Measurements from ENCODE around the gene TMEM259.
A peak's percentile ranks its signal among the peaks of the same experiment; 100 is the strongest.

The TMEM259 gene

GRCh38 chr19:1055028-1055425 is 34.1 kb upstream of the TMEM259 start:
- DNase-seq (ENCODE audit: low read depth) = no peak

DNA sequence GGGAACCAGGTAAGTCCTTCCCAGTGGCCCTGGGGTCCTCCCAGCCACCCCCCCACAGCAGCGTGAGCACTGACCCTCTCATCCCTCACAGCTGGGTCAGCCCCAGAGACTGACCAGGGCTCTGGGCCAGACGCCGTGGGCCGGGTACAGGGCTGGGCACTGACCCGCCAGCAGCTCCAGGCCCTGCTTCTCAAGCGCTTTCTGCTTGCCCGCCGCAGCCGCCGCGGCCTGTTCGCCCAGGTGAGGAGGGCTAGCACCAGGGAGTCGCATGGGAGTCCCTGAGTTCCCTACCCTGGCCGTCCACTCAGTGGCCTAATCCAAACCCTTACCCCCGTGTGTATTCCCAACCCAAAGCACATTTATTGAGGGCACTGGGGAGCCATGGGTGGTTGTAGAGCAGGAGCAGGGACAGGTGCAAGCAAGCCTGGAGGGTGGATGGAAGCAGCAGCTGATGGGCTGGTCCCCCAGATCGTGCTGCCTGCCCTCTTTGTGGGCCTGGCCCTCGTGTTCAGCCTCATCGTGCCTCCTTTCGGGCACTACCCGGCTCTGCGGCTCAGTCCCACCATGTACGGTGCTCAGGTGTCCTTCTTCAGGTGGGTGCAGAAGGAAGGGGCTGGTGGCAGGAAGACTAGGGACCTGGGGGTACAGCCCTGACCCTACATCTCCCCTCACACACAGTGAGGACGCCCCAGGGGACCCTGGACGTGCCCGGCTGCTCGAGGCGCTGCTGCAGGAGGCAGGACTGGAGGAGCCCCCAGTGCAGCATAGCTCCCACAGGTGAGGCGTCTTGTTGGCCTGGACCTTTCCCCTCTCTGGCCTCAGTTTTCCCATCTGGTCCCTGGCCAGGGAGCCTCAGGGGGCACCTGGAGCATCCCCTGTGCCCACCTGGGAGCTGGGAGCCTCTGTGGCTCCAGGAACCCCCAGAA is 33.4 kb upstream of the TMEM259 start:
- DNase-seq (ENCODE audit: low read depth) = no peak

- DNase-seq (ENCODE audit: low read depth) = no peak
Observed at GRCh38 chr19:1053176-1054101, 32.5 kb upstream of the TMEM259 start.

DNA sequence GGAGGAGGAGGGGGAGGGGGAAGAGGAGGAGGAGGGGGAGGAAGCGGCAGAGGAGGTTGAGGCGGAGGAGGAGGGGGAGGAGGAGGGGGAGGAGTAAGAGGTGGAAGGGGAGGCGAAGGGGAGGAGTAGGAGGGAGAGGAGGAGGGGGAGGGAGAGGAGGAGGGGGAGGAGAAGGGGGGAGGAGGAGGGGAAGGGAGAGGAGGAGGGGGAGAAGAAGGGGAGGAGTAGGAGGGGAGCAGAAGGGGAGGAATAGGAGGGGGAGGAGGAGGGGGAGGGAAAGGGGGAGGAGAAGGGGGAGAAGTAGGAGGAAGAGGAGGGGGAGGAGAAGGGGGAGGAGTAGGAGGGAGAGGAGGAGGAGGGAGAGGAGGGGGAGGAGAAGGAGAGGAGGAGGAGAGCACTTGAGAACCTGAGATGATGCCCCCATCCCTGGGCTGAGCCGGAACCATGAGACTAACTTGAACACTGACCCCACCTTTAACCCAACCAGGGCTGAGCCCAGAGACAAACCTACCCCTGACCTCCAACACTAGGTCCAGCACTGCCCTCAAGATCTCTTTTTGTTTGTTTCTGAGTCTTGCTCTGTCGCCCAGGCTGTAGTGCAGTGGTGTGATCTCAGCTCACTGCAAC is 31.5 kb upstream of the TMEM259 start:
- DNase-seq (ENCODE audit: low read depth) = no peak

DNA sequence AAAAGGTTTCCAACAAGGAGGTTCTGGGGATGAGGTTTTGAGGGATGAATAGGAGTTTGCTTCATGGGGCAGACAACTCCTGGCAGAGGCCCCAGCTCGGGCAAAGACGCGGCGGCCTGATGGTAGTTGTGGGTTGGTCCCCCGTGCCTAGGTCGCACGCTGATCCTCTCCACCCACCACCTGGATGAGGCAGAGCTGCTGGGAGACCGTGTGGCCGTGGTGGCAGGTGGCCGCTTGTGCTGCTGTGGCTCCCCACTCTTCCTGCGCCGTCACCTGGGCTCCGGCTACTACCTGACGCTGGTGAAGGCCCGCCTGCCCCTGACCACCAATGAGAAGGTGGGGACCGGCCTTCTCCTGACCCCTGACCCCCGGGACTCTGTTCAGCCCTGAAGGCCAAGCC is 30.9 kb upstream of the TMEM259 start:
- DNase-seq (ENCODE audit: low read depth) = no peak

DNA sequence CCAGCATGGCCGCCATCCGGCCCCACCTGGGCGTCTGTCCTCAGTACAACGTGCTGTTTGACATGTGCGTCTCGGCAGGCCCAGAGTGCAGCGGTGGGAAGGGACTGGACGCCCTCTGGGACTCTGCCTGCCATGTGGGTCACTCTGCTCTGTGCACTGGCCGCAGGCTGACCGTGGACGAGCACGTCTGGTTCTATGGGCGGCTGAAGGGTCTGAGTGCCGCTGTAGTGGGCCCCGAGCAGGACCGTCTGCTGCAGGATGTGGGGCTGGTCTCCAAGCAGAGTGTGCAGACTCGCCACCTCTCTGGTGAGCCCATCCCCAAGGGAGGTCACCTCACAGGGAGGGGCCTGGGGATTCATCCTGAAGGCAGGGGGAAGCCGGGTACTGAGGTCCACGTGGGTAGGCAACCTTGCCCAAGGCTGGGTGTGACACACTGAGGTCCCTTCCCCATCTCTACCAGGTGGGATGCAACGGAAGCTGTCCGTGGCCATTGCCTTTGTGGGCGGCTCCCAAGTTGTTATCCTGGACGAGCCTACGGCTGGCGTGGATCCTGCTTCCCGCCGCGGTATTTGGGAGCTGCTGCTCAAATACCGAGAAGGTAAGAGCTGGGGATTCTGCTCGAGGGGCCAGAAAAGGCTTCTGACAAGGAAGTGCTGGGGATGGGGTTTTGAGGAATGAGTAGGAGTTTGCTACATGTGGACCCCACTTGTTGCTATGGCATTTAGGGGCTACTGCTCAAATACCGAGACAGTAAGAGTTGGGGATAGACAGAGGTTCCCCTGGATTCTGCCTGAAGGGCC is 30.3 kb upstream of the TMEM259 start:
- DNase-seq (ENCODE audit: low read depth) = no peak

- DNase-seq (ENCODE audit: low read depth) = no peak
Observed at GRCh38 chr19:1049800-1050199, 28.9 kb upstream of the TMEM259 start.

- no peak for DNase-seq (ENCODE audit: low read depth)
Observed at GRCh38 chr19:1049106-1049505, 28.2 kb upstream of the TMEM259 start.

DNA sequence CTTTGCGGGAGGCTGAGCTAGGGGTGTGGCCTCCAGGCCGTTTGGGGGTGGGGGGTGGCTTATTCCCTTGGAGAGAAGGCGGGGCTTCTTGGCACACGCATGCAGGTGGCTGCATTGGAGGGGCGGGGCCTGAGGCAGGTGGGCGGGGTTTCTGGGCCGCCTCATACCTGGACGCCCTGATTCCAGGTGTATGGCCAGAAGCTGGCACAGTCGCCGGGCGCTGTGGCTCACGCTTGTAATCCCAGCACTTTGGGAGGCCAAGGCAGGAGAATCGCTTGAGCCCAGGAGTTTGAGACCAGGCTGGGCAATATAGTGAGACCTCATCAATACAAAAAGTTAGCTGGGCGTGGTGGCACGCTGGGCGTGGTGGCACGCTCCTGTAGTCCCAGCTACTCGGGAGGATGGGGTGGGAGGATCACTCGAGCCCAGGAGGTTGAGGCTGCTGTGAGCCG is 26.8 kb upstream of the TMEM259 start:
- DNase-seq (ENCODE audit: low read depth) = no peak

GRCh38 chr19:1046836-1047695 is 26.1 kb upstream of the TMEM259 start:
- DNase-seq (ENCODE audit: low read depth) = no peak

- DNase-seq (ENCODE audit: low read depth) = no peak
Observed at GRCh38 chr19:1046117-1046626, 25.2 kb upstream of the TMEM259 start.

DNA sequence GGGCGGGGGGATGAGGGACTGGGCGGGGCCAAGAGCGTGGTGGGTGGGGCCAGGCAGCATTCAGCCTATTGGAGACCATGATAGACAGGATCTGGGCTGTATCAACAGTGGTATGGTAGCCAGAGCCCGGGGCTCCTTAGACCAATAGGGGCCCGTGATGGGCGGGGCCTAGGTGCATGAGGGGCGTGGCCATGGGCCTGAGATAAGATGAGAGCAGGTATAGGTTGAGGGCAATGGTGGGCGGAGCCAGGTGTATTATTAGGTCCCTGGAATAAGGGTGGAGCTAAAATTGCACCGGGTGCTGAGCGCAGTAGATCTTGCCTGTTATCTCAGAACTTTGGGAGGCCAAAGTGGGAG is 24.3 kb upstream of the TMEM259 start:
- DNase-seq (ENCODE audit: low read depth) = no peak

DNA sequence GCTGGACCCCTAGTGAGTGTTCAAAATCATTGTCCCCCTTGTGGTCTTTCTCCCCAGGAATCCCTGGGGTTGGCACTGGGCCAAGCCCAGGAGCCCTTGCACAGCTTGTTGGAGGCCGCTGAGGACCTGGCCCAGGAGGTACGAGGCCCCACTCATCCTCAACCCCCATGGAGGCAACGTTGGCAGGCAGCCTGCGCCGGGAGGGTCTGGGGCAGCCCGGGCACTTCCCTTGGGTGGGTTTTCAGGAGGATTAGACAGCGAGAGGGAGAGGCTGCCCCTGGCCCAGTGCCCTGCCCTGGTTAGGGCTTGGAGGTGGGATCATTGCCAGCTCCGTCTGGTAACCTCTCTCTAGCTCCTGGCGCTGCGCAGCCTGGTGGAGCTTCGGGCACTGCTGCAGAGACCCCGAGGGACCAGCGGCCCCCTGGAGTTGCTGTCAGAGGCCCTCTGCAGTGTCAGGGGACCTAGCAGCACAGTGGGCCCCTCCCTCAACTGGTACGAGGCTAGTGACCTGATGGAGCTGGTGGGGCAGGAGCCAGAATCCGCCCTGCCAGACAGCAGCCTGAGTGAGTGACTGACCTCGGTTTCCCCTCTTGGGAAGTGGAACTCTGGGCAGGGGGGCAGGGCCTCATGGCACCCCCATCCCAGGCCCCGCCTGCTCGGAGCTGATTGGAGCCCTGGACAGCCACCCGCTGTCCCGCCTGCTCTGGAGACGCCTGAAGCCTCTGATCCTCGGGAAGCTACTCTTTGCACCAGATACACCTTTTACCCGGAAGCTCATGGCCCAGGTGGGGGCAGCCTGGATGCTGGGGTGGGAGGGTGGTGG is 22.0 kb upstream of the TMEM259 start:
- DNase-seq (ENCODE audit: low read depth) = no peak

- DNase-seq (ENCODE audit: low read depth) = no peak
Observed at GRCh38 chr19:1041835-1042685, 21.1 kb upstream of the TMEM259 start.

GRCh38 chr19:1041272-1041834 is 20.4 kb upstream of the TMEM259 start:
- no peak for DNase-seq (ENCODE audit: low read depth)

DNA sequence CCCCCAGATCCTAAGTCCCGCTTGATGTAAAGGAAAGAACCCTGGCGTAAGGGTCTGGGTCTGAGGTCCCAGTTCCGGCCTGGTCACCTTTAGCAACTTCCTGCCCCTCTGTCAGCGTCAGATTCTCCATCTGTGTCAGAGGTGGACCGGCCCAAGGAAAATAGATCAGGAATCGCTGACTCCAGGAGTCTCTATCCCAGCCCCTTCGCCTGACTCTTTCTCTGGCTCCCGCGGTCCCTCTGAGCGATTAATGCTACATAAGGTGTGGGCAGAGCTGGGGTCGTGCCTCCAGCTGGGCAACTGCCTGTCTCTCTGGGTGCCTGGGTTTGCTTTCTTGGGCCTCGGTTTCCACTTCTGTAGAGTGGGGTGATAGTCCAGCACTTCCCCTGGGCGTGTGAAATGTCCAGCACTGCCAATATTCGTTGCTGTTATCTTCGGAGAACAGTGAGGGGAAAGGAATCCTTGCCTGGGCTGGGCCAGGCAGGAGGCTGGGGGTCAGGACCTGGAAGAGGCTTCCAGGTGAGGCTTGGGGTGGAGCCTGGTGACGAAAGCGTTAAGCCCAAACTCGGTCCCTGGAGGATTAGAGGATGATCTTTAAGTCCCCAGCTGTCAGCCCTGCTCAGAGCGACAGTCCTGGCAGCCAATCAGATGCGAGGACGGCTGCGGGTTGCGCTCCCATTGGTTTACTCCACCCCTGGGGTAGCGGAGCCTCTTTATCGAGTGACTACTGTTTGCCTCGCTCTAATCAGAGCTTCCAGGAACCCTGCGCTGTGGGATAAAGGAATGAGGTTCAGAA is 19.8 kb upstream of the TMEM259 start:
- DNase-seq (ENCODE audit: low read depth) = peak; percentile 84
